Activated T-cell treated with anti-CD3 and anti-CD28 coated beads, Interleukin-2, amount 50 U/mL, for 24 hours (primary cell): ENCODE measurements around the gene CALCR.

ENCODE experiments used
- DNase-seq: peaks from one replicate; pipeline ENCODE4 v3.0.0-alpha.2; 2020
- H3K27ac Mint-ChIP-seq: 2 replicates; pipeline ENCODE4 v1.8.0; 2020; ENCODE audit warnings: mild to moderate bottlenecking, mixed read lengths
- H3K27me3 Mint-ChIP-seq: 2 replicates; pipeline ENCODE4 v1.8.0; 2020; ENCODE audit warnings: mixed read lengths
- H3K36me3 Mint-ChIP-seq: 2 replicates; pipeline ENCODE4 v1.8.0; 2020; ENCODE audit warnings: low read depth, mixed read lengths
- H3K4me1 Mint-ChIP-seq: 2 replicates; pipeline ENCODE4 v1.8.0; 2020; ENCODE audit warnings: low read depth, mixed read lengths
- H3K4me3 Mint-ChIP-seq: 2 replicates; pipeline ENCODE4 v1.8.0; 2020; ENCODE audit warnings: mild to moderate bottlenecking, moderate library complexity, mixed read lengths
- H3K9me3 Mint-ChIP-seq: 2 replicates; pipeline ENCODE4 v1.8.0; 2020; ENCODE audit warnings: mixed read lengths

CALCR gene

GRCh38 chr7:93378131-93378760 lies 196.3 kb downstream of the CALCR start:
- H3K9me3 Mint-ChIP-seq = peaks cover 2% of the 10 kb centered on the region
- H3K4me1 Mint-ChIP-seq = no peaks in the 10 kb centered on the region
- H3K36me3 Mint-ChIP-seq = no peaks in the 10 kb centered on the region
- no peak overlapping the region for H3K27ac Mint-ChIP-seq
- H3K27me3 Mint-ChIP-seq = peaks cover 23% of the 10 kb centered on the region
- no peak for DNase-seq
- H3K4me3 Mint-ChIP-seq = no peak overlapping the region

- Mint-ChIP-seq H3K27ac (no peak overlapping the region), H3K36me3 (no peaks in the 10 kb centered on the region), H3K27me3 (peaks cover 30% of the 10 kb centered on the region), H3K4me3 (no peak overlapping the region), H3K4me1 (no peaks in the 10 kb centered on the region), H3K9me3 (peaks cover under 1% of the 10 kb centered on the region)
- no peak for DNase-seq
Measured at GRCh38 chr7:93375603-93376002, 198.9 kb downstream of the CALCR start.
